OCI-LY3 (cell line): ENCODE measurements around the gene TDRD7.

Experiments
- H2AFZ ChIP-seq: fragments of 200-600, 300-600 bp; shearing (Covaris generic); 2 replicates; pipeline ENCODE4 v1.6.0; 2014; ENCODE audit warnings: antibody characterized with exemption, low read depth, low read length
- H3K27ac ChIP-seq: fragments of 200-600, 300-600 bp; sonication (generic); 2 replicates; pipeline ENCODE4 v1.5.1; 2014; ENCODE audit warnings: mild to moderate bottlenecking, low read length, moderate library complexity, mixed read lengths
- H3K27me3 ChIP-seq: fragments of 200-600, 300-600 bp; sonication (generic); 2 replicates; pipeline ENCODE4 v1.6.1; 2014; ENCODE audit warnings: low read depth, low read length, mixed read lengths
- H3K36me3 ChIP-seq: fragments of 200-600, 300-600 bp; sonication (generic); replicated peaks from 2 replicates; pipeline ENCODE3; 2014; ENCODE audit warnings: low read depth, low read length, mixed read lengths
- H3K4me1 ChIP-seq: fragments of 300-600, 200-600 bp; sonication (generic); 2 replicates; pipeline ENCODE4 v1.6.1; 2014; ENCODE audit warnings: low read length, mixed read lengths
- H3K4me2 ChIP-seq: fragments of 200-600, 300-600 bp; sonication (generic); 2 replicates; pipeline ENCODE4 v1.6.1; 2014; ENCODE audit warnings: low read length, mixed read lengths
- H3K4me3 ChIP-seq: fragments of 300-600, 200-600 bp; sonication (generic); 2 replicates; pipeline ENCODE4 v1.5.1; 2014; ENCODE audit warnings: antibody characterized with exemption, mild to moderate bottlenecking, low read length, moderate library complexity
- H3K79me2 ChIP-seq: fragments of 300-600, 200-600 bp; shearing (Covaris generic); 2 replicates; pipeline ENCODE4 v1.6.1; 2014; ENCODE audit warnings: mild to moderate bottlenecking, low read length, mixed read lengths
- H3K9ac ChIP-seq: fragments of 300-600, 200-600 bp; shearing (Covaris generic); 2 replicates; pipeline ENCODE4 v1.6.0; 2014; ENCODE audit warnings: mild to moderate bottlenecking, low read length, moderate library complexity
- H3K9me3 ChIP-seq: fragments of 200-600, 300-600 bp; shearing (Covaris generic); 2 replicates; pipeline ENCODE4 v1.6.1; 2014; ENCODE audit warnings: low read length, mixed read lengths; ENCODE audit not compliant: insufficient read depth
- H4K20me1 ChIP-seq: fragments of 200-600, 300-600 bp; sonication (generic); 2 replicates; pipeline ENCODE4 v1.6.1; 2016; ENCODE audit warnings: low read length, mixed read lengths; ENCODE audit not compliant: insufficient read depth
- EZH2phosphoT487 ChIP-seq: fragments of 200-600 bp; shearing (Covaris generic); IDR thresholded peaks from 2 replicates; pipeline ENCODE4 v1.6.1; 2018; ENCODE audit warnings: antibody characterized with exemption, mixed run types, low read depth
- TF ChIP-seq, protein P1 (sequence below): fragments of 200-600, 300-600 bp; sonication (generic); IDR thresholded peaks from 2 replicates; pipeline ENCODE4 v1.5.1; 2014; ENCODE audit warnings: antibody characterized with exemption, low read length, low read depth

Gene TDRD7

DNA sequence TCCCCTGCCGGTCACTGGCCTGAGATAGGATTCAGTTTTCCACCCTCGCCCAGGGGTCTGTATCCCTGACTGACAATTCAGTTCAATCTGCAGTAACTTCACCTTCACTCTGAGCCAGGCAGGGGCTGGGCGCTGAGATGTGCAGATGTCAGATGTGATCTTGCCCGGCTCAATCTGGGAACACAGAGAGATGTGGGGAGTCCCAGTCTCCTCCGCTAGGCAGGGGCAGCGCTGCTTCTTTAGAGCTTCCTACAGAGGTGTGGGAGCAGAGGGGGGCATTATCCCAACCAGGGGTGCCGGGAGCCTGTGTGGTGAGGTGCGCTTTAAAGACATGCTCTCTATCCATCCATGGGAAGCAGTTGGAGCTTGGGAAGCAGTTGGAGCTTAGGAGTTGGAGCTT, 104.2 kb downstream of the TDRD7 start:
- peaks cover 8% of the 10 kb centered on the region for H3K4me1 ChIP-seq
- no peaks in the 10 kb centered on the region for H3K36me3 ChIP-seq
- no peak overlapping the region for H3K4me2 ChIP-seq
- no peaks in the 10 kb centered on the region for H4K20me1 ChIP-seq
- H3K27ac ChIP-seq: no peak overlapping the region
- H3K4me3 ChIP-seq: no peak overlapping the region
- H3K9ac ChIP-seq: no peak overlapping the region
- H3K79me2 ChIP-seq: no peaks in the 10 kb centered on the region
- TF ChIP-seq EZH2phosphoT487: no peak
- TF ChIP-seq, protein P1, sequence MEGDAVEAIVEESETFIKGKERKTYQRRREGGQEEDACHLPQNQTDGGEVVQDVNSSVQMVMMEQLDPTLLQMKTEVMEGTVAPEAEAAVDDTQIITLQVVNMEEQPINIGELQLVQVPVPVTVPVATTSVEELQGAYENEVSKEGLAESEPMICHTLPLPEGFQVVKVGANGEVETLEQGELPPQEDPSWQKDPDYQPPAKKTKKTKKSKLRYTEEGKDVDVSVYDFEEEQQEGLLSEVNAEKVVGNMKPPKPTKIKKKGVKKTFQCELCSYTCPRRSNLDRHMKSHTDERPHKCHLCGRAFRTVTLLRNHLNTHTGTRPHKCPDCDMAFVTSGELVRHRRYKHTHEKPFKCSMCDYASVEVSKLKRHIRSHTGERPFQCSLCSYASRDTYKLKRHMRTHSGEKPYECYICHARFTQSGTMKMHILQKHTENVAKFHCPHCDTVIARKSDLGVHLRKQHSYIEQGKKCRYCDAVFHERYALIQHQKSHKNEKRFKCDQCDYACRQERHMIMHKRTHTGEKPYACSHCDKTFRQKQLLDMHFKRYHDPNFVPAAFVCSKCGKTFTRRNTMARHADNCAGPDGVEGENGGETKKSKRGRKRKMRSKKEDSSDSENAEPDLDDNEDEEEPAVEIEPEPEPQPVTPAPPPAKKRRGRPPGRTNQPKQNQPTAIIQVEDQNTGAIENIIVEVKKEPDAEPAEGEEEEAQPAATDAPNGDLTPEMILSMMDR: no peak
- no peaks in the 10 kb centered on the region for H3K27me3 ChIP-seq
- no peak overlapping the region for H2AFZ ChIP-seq
- H3K9me3 ChIP-seq: no peaks in the 10 kb centered on the region

DNA sequence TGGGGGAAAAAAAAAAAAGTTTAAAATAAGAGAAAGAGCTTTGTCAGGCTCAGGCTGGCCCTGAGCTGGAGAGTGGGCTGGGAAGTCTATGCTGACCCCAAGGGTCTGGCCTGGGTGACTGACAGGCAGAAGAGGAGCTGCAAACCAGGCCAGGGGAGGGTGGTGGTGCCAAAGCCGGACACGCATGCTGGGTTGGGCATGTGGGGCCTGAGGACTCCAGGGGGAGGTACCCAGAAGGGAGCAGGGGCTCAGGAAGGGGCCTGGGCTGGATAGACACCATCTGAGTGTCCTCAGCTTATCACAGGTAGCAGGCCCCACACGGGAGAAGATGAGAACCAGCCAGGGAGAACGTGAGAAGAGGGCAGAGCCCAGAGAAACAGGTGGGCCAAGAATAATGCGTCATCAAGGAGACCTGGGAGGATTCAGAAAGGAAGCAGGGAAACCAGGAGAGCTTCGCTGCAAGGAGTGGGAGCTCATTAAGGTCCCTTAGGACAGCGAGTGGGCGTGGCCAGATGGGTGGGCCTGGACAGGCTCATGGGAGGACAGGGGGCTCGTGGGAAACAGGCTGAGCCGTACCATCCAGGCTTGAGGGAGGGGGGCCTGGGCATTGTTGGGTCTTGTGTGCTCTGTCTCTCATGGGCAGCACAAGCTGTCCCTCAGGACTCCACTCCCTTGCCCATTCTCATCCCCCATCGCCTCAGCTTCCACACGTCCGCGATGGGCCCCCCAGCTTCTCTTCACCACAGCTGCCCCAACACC, 105.6 kb downstream of the TDRD7 start:
- peaks cover 8% of the 10 kb centered on the region for H3K4me1 ChIP-seq
- TF ChIP-seq, protein P1: no peak
- no peaks in the 10 kb centered on the region for H3K9me3 ChIP-seq
- H3K9ac ChIP-seq: no peak overlapping the region
- no peak overlapping the region for H3K4me2 ChIP-seq
- H3K27ac ChIP-seq: no peak overlapping the region
- no peaks in the 10 kb centered on the region for H3K27me3 ChIP-seq
- H3K79me2 ChIP-seq: no peaks in the 10 kb centered on the region
- no peaks in the 10 kb centered on the region for H4K20me1 ChIP-seq
- no peak overlapping the region for H3K4me3 ChIP-seq
- no peaks in the 10 kb centered on the region for H3K36me3 ChIP-seq
- no peak overlapping the region for H2AFZ ChIP-seq

DNA sequence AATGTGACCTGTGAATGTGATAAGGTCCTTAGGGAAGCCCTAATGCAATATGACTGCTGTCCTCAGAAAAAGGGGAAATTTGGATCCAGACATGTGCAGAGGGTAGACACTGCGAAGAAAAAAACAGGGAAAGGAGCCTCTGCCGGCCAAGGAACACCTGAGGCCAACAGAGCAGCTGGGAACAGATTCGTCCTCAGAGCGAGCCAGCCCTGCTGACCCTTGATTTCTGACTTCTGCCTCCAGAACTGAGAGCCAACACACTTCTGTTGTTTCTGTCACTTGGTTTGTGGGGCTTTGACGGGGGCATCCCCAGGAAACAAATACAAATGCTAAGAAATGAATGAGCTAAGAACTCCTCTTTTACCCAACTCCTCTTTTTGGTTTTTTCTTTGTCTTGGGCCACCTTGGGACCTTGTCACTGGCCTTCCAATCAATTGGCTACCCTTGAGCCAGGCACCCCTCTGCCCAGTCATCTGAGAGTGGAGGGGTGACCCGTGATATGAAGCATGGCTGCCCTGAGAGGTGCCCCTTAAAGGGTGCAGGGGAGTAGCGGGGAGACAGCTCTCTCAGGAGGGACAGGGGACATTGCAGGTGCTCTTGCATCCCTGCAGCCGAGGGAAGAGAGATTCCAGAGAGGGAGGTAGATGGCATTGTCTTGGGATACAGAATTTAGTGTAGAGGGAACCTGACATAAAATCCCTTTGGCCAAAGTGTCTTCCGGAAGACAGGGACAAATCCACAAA, 106.4 kb downstream of the TDRD7 start:
- H3K4me2 ChIP-seq: peak overlapping the region; percentile 1; the same call in 1 of the 2 replicates
- H4K20me1 ChIP-seq: no peaks in the 10 kb centered on the region
- H3K27ac ChIP-seq: no peak overlapping the region
- no peak overlapping the region for H2AFZ ChIP-seq
- TF ChIP-seq, protein P1: no peak
- TF ChIP-seq EZH2phosphoT487: no peak
- peaks cover 8% of the 10 kb centered on the region for H3K4me1 ChIP-seq
- no peaks in the 10 kb centered on the region for H3K36me3 ChIP-seq
- no peak overlapping the region for H3K9ac ChIP-seq
- no peaks in the 10 kb centered on the region for H3K9me3 ChIP-seq
- H3K79me2 ChIP-seq: no peaks in the 10 kb centered on the region
- H3K27me3 ChIP-seq: no peaks in the 10 kb centered on the region
- H3K4me3 ChIP-seq: no peak overlapping the region

DNA sequence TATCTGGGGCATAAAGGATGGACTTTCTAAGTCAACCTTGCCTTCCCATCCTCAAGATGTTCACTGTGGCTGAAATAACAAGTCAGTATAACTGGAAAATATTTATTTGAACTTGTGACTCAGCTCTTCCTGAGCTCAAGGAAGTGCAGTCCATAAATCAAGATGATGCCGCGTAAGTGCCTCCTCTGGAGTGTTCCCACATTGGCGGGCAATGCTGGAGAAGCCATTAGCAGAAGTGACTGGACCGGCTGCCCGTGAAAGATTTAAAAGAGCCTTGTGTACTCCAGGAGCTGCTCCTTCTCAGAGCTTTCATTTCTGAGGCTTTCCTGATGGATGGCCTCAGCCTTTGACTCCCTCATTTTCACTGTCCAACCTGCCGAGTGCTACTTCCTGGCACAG, 107.0 kb downstream of the TDRD7 start:
- no peaks in the 10 kb centered on the region for H3K27me3 ChIP-seq
- H3K4me3 ChIP-seq: no peak overlapping the region
- H3K9me3 ChIP-seq: no peaks in the 10 kb centered on the region
- TF ChIP-seq, protein P1: no peak
- TF ChIP-seq EZH2phosphoT487: no peak
- H3K36me3 ChIP-seq: no peaks in the 10 kb centered on the region
- H3K9ac ChIP-seq: no peak overlapping the region
- H3K27ac ChIP-seq: no peak overlapping the region
- H3K4me2 ChIP-seq: no peak overlapping the region
- no peak overlapping the region for H2AFZ ChIP-seq
- H3K79me2 ChIP-seq: no peaks in the 10 kb centered on the region
- H4K20me1 ChIP-seq: no peaks in the 10 kb centered on the region
- H3K4me1 ChIP-seq: peaks cover 8% of the 10 kb centered on the region
